HG03378 (cell line): ENCODE measurements around the gene PDCD1.
A peak's percentile ranks its signal among the peaks of the same experiment; 100 is the strongest.

Experiments used
- ATAC-seq: cut with Tn5 transposase; IDR thresholded peaks from one replicate; pipeline ENCODE4 v1.9.1; 2021; ENCODE audit warnings: mild to moderate bottlenecking, moderate library complexity; ENCODE audit not compliant: unreplicated experiment

Gene PDCD1

DNA sequence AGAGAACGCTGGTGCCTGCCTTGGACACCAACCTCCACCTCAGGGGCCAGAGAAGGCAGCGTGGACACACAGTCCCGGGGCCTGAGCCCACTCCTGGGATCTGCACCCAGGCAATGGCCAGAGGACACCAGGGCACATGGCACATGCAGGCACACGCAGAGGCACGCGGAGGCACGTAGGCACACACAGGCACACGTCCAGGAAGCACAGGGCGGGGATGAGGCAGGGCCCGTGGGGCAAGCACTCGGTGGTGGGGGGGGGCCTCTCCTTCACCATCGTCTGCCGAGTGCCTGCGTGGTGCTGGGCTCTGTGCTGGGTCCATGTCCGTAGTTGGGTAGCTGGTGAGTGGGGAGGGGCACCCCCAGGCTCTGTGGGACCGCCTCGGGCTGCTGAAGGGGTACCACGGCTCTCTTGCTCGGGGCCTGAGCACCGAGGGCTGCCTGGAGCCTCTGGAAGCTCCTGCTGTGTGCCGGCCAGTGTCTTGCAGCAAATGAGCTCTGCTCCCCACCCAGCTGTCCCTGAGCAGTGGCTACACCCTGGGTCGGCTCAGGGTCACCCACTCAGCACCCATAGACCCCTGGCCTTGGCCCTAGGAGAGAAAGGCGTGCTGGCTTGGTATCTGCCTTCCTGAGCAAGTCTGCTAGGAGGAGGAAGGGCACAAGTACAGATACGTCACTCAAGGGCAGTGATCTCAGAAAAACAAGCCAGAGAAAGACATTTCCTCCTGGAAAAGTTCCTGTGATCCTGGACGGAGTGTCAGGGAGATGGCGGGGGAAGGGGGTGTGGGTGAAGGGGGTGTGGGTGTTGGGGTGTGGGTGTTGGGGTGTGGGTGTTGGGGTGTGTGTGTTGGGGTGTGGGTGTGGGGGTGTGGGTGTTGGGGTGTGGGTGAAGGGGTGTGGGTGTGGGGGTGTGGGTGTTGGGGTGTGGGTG, 37.3 kb upstream of the PDCD1 start:
- no peak for ATAC-seq

DNA sequence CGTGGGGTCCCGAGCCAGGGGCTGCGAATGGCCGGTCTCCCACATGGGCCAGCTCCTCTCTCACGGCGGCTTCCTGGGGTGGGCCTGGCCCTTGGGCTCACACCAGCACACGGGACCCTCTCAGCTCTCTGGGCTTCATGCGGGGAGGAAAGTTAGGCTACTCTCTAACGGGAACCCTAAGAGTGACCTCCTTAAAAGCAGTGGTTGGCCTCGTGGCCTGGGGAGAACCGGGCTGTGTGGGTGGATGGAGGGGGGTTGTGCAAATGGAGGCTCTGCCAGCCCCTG, 36.7 kb upstream of the PDCD1 start:
- no peak for ATAC-seq

DNA sequence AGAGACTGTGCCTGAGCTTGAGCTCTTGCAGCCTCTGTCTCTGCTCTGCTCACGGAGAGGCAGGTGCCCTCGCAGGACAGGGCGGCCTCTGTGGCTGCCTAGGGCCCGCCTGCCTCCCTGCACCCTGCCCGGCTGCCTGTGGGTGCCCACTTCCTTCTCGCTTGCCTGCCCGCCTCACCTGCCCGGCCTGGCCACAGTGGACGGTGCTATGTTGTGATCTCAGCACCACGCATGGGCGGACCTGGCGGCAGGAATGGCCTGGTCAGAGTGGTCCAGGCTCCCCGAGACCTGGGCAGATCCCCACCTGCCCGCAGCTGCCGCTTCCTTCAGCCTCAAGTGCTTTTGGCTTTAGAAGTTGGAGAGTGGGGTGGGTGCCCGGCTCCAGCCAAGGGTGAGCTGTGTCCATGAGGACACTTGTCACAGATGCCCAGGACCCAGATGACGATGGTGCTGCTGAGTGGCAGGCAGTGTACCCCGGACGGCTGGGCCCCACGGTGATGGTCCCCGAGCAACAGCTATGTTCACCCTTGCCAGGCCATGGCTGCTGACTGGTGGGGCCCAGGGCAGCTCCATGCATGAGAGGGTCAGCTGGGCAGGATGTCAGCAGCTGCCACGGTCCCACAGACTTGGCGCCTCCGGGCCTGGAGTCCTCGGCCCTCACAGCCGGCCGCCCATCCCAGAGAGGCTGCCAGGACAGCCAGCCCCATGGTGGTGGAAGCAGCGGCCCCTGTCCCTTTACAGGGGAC, 36.2 kb upstream of the PDCD1 start:
- no peak for ATAC-seq

DNA sequence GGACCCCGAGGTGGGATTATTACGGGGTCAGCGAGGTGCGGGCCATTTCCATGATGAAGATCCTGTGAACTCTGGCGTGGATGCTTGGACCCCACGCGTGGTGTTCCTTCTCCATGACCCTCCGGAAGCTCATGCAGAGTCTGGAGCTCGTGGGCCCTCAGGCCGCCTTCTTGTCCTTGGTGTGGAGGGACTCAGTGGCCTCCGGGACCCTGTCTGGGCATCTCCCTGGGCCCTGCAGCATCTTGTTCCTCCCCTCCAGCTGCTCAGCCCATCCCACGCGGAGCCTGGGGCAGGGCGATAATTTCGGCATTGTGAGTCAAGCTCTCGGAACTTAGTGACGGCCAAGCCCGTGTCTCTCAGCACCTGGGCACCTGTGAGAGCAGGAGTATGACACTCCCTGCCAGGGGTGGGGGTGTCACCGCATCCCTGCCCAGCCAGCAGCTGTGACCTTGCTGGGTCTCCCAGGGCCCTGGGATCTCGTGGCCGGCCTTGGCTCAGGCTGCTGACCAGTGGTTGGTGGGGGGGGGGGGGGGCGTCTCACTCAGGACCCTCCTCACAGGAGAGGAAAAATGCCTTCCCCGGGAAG, 35.5 kb upstream of the PDCD1 start:
- ATAC-seq, result no peak

DNA sequence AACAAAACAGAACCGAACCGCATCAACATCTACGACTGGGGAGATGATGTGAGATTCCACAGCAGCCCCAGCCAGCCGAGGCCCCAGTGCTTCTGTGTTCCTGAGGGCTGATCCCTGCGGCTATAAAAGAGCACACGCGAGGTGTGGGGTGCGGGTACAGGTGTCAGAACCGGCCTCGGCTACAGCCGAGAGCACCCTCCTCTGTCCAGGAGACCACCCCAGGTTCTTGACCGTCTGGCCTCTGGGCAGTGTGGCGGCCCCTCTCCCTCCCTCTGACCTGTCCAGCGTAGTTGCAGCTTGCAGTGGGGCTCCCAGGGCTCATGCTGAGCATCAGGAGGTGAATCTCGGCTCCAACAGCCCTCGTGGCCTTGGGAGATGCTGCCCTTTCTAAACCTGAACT, 34.6 kb upstream of the PDCD1 start:
- ATAC-seq, result no peak

DNA sequence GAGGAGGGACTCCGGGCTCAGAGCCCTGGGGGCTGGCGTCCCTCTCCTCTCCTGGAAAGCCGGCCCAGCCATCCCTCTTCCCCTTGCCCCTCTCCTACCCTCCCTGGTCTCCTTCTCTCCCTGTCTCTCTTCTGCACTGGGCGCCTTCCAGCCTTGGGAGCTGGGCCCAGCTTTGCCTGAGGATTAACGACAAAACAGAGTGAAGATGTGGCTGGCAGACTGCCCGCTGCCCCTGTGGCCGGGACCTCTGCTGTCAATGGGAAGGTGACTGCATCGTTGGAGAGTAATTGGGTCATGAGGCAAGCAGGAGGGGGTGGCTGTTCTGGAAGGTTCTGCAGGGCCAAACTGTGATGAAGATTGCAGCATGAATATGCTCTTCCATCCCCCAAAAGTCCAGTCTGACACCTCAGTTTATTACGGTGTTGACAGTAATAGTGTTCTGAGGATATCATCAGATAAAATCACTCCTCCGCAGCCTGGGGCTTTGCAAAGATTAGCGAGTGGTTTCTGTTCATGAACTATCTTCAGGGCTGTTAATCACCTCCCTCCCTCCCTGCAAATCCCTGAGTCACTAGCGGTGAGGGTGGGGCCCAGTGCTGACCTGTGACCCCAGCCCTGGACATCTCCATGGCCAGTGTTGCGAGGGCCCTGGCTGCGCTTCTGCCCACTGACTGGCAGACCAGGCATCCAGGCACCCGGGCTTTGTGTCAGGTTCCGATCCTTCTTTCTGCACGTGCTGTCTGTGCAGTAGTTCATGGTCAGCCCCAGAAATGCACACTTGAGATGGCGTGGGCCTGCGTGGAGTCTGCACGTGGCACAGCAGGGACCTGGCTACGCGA, 33.8 kb upstream of the PDCD1 start:
- ATAC-seq, result no peak

DNA sequence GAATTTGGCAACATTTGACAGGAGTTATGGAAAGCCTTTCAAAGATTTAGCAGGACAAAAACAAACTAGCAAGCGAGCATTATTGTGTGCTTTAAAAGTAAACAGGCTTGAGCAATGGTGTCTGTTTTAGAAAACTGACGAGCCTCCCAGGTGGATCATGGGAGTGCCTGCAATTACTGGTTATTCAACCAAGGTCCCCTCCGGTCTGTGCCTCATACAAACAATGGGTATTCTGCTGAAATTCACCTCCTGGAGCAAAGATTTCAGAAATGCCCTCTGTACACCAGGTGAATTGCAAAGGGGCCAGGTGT, 33.2 kb upstream of the PDCD1 start:
- no peak for ATAC-seq

DNA sequence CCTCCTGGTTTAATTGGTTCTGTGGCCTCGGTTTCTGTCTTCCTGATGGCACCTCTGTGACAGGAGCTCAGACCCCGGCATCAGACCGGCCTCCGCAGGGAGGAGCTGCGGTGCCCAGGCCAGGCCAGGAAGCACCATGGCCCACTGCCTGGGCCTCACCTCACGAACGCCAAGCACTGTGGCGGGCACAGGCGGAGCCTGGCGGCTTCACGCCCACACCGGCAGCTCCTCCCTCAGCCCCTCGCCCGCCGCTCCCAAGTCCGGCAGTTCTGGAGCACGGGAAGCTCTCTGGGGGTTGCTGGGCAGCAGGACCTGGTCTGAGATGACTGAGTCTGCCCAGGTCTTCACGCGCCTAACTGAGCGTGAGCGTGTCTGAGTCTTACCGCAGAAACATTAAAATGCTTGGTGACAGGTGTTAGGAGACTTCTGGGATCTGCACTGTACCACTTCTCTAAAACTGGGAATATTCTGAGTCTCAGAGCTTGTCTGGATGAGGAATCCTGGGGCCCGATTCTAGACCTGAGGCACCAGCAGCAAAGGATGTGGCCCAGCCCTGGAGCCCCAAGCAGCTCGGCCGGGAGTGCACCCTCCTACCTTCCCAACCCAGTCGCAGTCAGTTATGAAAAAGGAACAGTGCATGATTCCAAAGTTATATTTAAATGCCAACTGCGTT, 32.8 kb upstream of the PDCD1 start:
- ATAC-seq, result no peak

DNA sequence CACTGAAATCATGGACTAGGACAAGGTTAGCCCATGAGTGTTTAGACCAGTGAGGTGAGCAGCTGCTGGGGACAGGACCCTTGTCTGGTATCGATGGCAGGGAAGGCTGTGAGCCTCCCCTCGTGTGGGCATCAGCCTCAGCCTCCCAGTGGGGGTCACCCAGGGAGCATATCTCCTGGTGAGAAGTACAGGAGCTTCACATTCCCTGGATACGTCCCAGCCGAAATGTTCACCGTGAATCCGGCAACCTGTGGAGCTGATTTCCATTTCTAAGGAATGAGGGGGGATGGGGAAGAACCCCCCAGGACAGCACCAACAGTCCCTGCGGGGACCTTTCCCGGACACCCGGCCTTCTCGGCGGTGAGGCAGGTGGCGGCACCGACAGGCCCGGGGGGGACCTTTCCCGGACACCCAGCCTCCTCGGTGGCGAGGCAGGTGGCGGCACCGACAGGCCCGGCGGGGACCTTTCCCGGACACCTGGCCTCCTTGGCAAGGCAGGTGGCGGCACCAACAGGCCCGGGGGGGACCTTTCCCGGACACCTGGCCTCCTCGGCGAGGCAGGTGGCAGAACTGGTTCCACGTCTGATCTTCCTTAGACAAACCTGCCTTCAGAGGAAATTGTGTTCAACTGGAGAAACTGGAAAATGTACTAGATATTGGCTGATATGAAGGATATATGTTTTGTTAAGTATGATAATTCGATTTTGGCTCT, 32.0 kb upstream of the PDCD1 start:
- ATAC-seq, result no peak

DNA sequence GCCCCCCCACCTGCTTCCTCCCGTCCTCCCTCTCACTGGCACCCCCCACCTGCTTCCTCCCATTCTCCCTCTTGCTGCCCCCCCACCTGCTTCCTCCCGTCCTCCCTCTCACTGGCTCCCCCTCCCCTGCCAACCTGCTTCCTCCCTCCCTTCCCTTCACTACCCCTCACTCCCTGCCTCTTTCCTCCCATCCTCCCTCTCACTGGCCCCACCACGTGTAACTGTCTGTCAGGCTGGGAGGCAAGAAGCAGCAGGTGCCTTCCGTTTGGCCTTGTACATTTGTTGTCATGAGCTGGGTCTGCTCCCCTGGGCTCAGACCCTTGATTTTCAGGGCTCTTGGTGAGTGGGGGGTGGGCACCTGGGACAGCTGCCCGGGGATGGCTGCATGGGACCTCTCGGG, 29.9 kb upstream of the PDCD1 start:
- no peak for ATAC-seq

DNA sequence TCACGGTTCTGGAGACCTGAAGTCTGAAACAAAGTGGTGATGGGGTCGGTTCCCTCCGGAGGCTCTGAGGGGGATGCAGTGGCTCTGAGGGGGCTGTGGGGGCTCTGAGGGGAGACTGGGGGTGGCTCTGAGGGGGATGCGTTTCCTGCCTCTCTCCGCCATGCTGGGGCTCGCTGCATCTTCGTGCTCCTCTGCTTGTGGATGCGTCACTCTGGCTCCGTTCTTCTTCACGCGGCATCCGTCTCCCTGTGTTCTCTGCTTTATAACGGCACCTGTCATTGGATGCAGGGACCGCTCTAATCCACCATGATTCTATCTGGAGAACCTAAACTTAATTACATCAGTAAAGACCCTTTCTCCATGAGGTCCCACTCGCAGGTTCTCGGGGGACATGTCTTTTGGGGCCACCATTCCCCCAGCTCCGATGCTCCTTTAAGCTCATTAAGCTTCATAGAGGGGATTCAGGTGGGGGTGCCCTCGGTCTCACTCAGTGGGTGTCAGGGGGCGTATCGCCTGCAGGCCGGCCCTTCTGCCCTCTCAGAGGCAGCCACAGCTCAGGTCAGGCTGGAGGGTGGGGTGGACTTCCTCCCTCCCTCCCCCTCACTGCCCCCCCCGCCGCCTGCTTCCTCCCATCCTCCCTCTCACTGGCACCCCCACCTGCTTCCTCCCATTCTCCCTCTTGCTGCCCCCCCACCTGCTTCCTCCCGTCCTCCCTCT, 29.3 kb upstream of the PDCD1 start:
- no peak for ATAC-seq

DNA sequence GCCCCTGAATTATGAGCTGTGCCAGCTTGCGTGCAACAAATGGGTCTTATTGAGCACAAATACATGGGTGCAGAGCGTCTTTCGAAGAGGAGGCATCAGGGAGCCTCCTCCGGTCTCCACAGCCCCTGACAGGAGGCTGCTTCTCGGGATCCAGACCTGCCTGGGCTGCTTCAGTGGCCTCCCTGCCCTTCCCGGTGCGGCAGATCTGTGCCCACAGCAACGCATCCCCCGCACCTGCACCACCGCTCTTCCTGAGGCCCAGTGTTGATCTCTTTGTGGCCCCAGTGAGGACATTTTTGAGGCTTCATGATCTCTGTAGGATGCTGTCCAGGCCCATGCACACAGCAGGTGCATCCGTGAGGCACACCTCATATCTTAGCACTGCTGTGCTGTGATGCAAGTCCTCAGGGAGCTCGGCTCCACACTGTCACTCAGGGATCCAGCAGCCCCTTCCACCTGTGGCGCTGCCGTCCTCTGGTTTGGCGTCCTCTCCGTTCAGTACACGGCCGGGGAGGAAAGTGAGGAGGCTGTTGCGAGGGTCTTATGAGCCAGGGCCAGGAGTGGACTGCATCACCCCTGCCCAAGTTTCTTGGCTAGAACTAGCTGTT, 28.2 kb upstream of the PDCD1 start:
- no peak for ATAC-seq

DNA sequence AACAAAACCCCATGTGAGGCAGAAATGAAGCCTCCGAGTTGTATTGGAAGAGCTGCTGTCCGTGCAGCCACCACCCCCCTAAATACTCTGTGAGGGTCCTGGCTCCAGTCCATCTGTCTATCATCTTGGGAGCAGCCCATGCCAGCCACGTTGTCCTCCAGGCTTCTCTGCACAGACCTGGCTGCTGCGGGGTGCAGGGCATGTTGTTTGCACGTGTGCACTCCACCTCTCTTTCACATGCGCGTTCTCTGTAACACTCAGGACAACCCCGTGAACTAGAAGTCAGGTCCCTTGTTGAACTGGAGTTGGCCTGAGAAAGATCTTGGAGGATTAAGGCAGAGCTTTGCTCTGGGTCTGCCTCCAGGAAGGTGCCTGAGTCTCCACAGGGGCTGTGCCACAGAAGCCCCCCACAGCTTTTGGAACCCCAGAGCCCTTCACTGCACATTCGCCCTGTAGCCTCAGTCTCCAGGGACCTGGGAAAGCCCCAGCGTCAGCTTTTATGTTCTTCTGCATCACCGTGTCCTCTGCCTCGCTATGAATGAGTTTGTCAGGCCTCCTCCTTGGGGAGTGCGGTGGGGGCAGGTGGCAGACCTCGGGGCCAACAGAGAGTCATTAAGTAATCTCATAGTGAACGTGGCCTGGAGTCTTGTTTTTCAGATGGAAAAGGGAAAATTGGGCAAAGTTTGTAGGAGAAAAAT, 27.4 kb upstream of the PDCD1 start:
- no peak for ATAC-seq

DNA sequence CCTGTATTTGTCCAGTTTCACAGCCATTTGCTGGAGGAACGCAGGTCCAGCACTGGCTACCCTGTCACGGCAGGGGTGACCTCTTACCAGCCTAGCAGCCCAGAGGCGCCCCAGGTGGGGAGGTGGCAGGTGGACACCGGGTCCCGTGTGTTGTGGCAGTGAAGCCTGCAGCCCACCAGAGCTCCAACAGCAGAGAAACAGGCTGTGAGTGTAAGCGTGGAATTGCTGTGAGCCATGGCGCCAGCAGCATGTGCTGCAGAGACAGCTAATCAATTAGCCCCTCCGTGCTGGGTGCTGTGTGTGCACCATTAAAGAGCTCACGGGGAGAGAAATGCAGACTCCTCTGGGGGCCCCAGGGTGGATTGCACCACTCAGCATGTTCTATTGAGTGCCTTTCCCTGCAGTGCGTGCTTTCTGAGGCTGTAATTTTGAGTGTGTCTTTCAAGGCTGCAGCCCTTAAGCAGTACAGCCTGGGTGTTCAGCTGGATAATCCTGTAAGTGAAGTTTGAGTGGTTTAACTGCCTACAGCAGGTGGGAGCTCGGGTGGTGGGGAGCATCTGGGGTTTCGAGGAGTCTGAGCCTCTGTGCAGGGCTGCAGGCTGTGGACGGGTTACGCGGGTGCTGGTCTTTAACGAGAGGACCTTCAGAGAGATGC, 26.7 kb upstream of the PDCD1 start:
- ATAC-seq, result no peak

DNA sequence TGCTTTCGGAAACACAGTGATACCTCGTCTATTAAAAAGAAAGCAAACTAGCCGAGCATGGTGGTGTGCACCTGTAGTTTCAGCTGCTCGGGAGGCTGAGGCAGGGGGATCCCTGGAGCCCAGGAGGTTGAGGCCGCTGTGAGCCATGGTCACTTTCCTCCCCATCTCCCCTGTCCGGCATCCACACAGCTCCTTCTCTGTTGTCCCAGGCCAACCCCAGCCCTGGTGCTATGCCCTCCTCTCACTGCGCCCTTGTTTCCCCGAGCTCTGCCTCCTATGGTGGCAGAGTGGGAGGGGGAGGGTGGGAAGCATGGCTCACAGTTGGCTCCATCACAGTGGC, 26.2 kb upstream of the PDCD1 start:
- no peak for ATAC-seq

DNA sequence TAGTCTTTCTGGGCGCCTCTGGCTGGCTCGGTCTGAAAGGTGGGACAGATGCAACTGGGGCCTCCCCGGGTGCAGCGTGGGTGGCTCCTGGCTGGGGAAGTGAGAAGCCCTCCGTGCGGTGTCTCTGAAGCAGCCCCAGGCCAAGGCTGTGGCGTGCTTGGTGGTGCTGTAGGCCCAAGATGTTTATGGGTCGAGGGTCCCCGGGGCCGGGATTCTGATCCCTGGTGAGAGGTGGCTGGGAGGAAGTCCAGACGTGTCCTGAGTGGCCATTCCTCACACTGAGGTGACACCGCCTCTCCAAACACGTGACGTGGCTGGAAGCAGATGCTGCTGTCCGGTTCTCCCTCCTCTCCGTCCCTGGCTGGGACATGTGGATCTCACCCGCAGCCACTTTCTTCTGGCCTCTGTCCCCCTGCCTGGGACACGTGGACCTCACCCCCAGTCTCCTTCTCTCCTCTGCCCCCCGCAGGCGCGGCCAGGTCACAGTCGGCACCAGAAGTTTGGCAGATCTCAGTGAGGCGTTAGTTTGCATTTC, 23.5 kb upstream of the PDCD1 start:
- ATAC-seq, result peak; percentile 65

DNA sequence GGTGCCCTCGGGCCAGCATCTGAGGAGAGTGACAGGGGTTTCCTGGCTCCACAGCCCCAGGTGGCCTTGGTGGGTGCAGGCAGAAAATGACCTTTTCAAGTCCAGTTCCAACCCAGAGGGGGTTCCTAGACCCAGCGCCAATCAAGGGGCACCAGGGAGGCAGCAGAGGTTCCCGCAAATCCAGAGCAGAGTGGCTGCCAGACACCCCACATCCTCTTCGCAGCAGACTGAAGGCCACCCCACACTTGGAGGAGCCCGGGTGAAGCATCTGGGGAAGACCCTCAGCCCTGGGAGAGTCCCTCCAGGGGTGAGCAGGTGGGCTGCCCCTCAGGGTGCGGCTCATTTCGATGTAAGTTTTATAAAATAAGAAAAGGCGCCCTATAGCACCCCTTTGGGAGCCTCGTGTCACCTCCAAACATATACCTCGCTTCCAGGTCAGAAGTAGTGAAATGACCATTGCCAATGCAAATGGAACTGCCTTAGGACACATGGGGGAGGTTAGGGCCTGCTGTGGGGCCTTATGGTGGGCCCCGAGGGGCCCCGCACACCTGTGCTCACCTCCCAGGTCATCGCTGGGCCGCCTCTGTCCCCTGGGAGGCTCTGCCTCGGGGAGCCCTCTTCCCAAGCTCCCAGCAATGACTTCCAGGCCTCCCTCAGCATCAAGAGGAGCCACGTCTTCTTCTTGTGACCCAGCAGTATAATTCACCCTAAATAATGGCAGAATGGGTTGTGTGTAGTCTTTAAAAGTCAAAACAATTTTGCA, 21.8 kb upstream of the PDCD1 start:
- no peak for ATAC-seq
